Heart right ventricle (tissue), 16 donors: ENCODE measurements around the gene RAB11FIP3. TPM values are rescaled to one million over a fixed set of nuclear protein-coding genes. Genes with fewer than 3 reads are reported as not detected.

Experiments used
- ATAC-seq, 8 donors: fragments of 200-7000 bp; cut with Tn5 transposase; one replicate each; pipeline ENCODE4 v1.9.1; 2020; ENCODE audit warnings: mild to moderate bottlenecking in 8 of 8, moderate library complexity in 8 of 8, moderate number of reproducible peaks in 1 of 8
- DNase-seq, 2 donors: peaks; one replicate each; pipeline ENCODE4 v3.0.0-alpha.2; 2020
- H3K27ac ChIP-seq, 10 donors: fragments of 200-600 bp; sonication (generic) in 2 of 10; one replicate each; pipeline versions ENCODE4 v1.5.0 to v1.8.0; 2020 to 2022; ENCODE audit warnings: mild to moderate bottlenecking in 3 of 10
- H3K27me3 ChIP-seq, 7 donors: fragments of 200-600 bp; one replicate each; pipeline ENCODE4 v1.8.0; 2021 to 2022; ENCODE audit warnings: mild to moderate bottlenecking in 2 of 7
- H3K36me3 ChIP-seq, 9 donors: fragments of 200-600 bp; sonication (generic) in 1 of 9; one replicate each; pipeline versions ENCODE4 v1.5.0 to v1.8.0; 2020 to 2022; ENCODE audit warnings: mild to moderate bottlenecking in 2 of 9
- H3K4me1 ChIP-seq, 9 donors: fragments of 200-600 bp; sonication (generic) in 1 of 9; one replicate each; pipeline versions ENCODE4 v1.5.0 to v1.8.0; 2020 to 2022; ENCODE audit warnings: mild to moderate bottlenecking in 4 of 9
- H3K4me3 ChIP-seq, 10 donors: fragments of 200-600 bp; sonication (generic) in 2 of 10; one replicate each; pipeline versions ENCODE4 v1.5.0 to v1.8.0; 2020 to 2022; ENCODE audit warnings: mild to moderate bottlenecking in 7 of 10, moderate library complexity in 2 of 10
- H3K9me3 ChIP-seq, 11 donors: fragments of 200-600 bp in 10 of 11; sonication (generic) in 2 of 11; one replicate each; pipeline versions ENCODE4 v1.5.0 to v1.8.0; 2013 to 2022; ENCODE audit warnings: mild to moderate bottlenecking in 2 of 11, control low read depth in 1 of 11, moderate library complexity in 1 of 11
- WGBS, 2 donors: extraction: QIAGEN DNeasy Blood & Tissue Kit; methylation state at CpG; one replicate each; pipeline ENCODE4 v1.1.7; 2013; ENCODE audit warnings: inconsistent platforms in 1 of 2; 5-methylcytosine and 5-hydroxymethylcytosine counted together
- intact Hi-C, 10 donors: fragments of 100-400 bp; cut with DNase I; formaldehyde crosslinking; loops; one replicate each; pipeline versions ENCODE4 v1.11.1 to v1.14.2; 2022
- polyA plus RNA-seq, 2 donors: library from polyadenylated mRNA; stranded (reverse); fragments of 200-250 nt; gene quantifications; one replicate each; pipeline ENCODE4 v1.2.3, GENCODE V29; 2013
- total RNA-seq, 10 donors: library from RNA; stranded (reverse); fragmentation: NEBNext Ultra II Directional in 3 of 10; extraction: Animal tissue kit (Norgen Biotek cat#: 25700) in 3 of 10; gene quantifications; one replicate each; pipeline versions ENCODE4 v1.2.1 to v1.2.4, GENCODE V29; 2021 to 2023
- TF ChIP-seq, protein P1 (sequence below), 9 donors: fragments of 200-600 bp; sonication (generic) in 2 of 9; IDR thresholded peaks; one replicate each; pipeline versions ENCODE4 v1.5.0 to v1.8.0; 2021 to 2022; ENCODE audit warnings: antibody characterized with exemption in 9 of 9, mild to moderate bottlenecking in 5 of 9, moderate library complexity in 1 of 9
- donor health status: Arrhythmogenic right ventricular cardiomyopathy.
- donor health status: ischemic (EF 13 %, LVEDD 7.1; RV severe dilation, severe dysfunction).
- donor health status: healthy with polysubstance abuse.
- donor health status: DM: no; HTN: yes; CAD: no.
- donor health status: DM: no; HTN: no; CAD: no.
- donor health status: ischemic (EF 25% LVEDD 6.9; RV normal size, moderate dysfunction).
- donor health status: ischemic (EF 25% LVEDD 5.7; RV mildly dilated, moderate dysfunction).
- donor health status: healthy.
- donor health status: DM: yes; HTN: yes; CAD: no.
- donor health status: Ischemic cardiomyopathy.
- donor health status: ischemic (EF 35%, LVEDD 5.7; RV mildly dilated, moderate dysfunction).
- donor health status: nonischemic (EF 11% LVEDD 7.7; RV severe dilation, severe dysfunction).
- donor health status: DM: yes; HTN: yes; CAD: no.
- donor health status: PGD.
- donor health status: ischemic (EF 29% LVEDD 5.4; RV normal size, mild dysfunction).
- donor health status: nonischemic (EF 23%, LVEDD 6.1; RV moderate dilation, normal function).

RAB11FIP3 gene
- total and polyA plus RNA-seq, 12 donors = 16.6 to 40.3 (median 29.1) TPM

DNA sequence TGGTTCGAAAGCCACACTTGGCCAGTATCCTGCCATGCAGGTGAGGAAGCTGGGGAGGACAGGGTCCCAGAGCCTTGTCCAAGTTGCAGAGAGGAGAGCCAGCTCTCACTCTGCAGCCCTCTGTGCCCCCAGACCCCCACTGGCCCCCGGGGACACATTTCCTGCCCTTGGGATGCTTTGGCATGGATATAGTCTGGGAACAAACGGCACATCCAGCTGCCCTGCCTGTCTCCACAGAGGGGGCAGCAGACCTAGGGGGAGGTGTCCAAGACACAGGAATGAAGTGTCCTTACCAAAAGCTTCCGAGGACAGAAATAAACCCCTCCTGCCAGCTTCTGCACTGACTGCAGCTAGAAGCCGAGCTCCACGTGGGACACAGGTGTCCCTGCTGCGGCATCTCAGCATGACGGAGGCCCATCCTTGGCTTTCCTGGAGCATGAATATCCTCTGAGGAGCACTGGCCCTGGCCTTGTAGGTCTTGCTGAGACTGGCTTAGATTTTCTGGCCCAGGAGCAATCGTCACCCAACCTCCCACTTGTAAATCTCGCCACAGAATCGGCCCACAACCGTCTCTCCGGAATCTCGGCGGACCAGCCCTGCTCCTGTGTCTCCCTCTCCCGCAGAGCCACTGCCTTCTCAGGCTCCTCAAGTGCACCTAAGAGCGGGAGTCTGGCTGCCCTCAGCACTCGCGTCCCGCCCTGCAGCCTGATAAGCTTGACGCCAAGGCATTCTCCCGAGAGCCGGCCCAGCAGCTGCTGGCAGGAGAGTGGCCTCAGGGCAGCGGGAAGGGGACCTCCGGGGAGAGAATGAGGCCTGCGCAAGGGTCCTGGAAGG lies 100.9 kb downstream of the RAB11FIP3 start:
- DNase-seq (peak; percentile 54 to 65), ATAC-seq (peak; percentile 6 to 62 (median 28))
- H3K4me3 ChIP-seq = peak overlapping the region; percentile 64 to 96 (median 78)
- intact Hi-C loops = loop anchor here in 2 of 10 donors (5.0 kb wide), 2 partner anchors 41 to 99 kb away; partner anchors contain the start of genes NHLRC4 (in 1 of the 2), PIGQ (in 1 of the 2) and RAB11FIP3 (in 1 of the 2)
- H3K27me3 ChIP-seq = no peaks in the 10 kb centered on the region
- H3K9me3 ChIP-seq = no peaks in the 10 kb centered on the region
- WGBS, 2 donors = 6 to 8% methylated on average over 26 of the region's 26 CpGs
- TF ChIP-seq, protein P1, sequence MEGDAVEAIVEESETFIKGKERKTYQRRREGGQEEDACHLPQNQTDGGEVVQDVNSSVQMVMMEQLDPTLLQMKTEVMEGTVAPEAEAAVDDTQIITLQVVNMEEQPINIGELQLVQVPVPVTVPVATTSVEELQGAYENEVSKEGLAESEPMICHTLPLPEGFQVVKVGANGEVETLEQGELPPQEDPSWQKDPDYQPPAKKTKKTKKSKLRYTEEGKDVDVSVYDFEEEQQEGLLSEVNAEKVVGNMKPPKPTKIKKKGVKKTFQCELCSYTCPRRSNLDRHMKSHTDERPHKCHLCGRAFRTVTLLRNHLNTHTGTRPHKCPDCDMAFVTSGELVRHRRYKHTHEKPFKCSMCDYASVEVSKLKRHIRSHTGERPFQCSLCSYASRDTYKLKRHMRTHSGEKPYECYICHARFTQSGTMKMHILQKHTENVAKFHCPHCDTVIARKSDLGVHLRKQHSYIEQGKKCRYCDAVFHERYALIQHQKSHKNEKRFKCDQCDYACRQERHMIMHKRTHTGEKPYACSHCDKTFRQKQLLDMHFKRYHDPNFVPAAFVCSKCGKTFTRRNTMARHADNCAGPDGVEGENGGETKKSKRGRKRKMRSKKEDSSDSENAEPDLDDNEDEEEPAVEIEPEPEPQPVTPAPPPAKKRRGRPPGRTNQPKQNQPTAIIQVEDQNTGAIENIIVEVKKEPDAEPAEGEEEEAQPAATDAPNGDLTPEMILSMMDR (IDR thresholded peaks at IDR 0.05) = no peak
- H3K4me1 ChIP-seq = peaks cover 17 to 53% (median 43%) of the 10 kb centered on the region in 9 donors
- H3K27ac ChIP-seq = peak overlapping the region; percentile 87 to 100 (median 99)
- peaks cover 0 to 6% (median 0%) of the 10 kb centered on the region in 9 donors for H3K36me3 ChIP-seq

DNA sequence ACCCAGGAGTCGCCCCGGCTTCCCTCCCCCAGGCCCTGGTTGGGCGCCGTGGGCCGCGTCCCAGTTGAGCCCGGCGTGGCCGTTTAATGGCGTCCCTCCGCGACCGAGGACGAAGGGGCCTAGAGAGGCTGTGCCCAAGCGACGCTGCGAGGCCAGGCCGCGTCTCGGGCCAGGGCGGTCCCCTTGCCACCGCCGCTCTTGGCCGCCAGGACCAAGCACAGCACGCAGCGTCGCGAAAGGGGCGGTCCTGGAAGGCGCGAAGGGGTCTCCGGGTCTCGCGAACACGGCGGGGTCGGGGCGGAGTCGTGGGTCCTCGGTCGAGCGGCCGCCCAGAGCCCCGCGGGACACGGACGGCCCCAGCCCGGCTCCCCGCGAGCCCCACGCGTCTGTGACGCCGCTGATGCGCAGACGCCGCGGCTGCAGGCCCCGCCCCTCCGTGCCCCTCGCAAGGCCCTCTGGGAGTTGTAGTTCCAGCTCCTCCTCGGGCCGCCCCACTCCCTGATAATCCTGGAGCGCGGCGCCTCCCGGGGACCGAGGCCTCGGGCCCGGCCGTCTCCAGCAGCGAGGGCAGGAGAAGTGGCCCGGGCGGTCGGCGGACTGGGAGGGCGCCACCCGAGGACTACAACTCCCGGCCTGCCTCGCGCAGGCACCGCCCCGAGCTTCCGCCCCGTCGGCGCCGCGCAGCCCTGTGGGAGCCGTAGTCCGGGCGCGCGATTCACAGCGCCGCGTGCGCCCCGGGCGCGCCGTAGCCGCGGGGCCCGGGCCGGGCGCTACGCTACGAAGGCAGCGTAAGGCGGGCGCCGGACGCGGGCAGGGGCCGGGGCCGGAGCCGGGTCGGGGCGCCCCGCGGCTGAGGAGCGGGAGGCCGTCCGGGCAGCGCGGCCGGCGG lies 101.8 kb downstream of the RAB11FIP3 start, which contains the start of gene CAPN15:
Gene CAPN15 (plus strand): TSS at position 698 of the 889 bp plus-strand sequence. CDS start 19,127 bp downstream, outside the sequence.
- DNase-seq = peak; percentile 84 to 89
- H3K27ac ChIP-seq = peak within 1 kb of the TSS; percentile 87 to 100 (median 99)
- TF ChIP-seq, protein P1 (IDR thresholded peaks at IDR 0.05) = peak in 4 of 9 donors; percentile 18 to 33 (median 26)
- H3K27me3 ChIP-seq = no peaks in the 10 kb centered on the region
- H3K4me3 ChIP-seq = peak within 1 kb of the TSS; percentile 64 to 96 (median 82)
- peaks cover 0 to 6% (median 0%) of the 10 kb centered on the region in 9 donors for H3K36me3 ChIP-seq
- H3K4me1 ChIP-seq = peaks cover 17 to 61% (median 43%) of the 10 kb centered on the region in 9 donors
- H3K9me3 ChIP-seq = no peaks in the 10 kb centered on the region
- WGBS, 2 donors = 0 to 1% methylated on average over 105 to 129 of the region's 129 CpGs
- intact Hi-C loops = loop anchor here in 2 of 10 donors (5.0 kb wide), 2 partner anchors 40 to 100 kb away; partner anchors contain the start of genes NHLRC4 (in 1 of the 2), PIGQ (in 1 of the 2) and RAB11FIP3 (in 1 of the 2)
- peak; percentile 83 to 92 (median 88) for ATAC-seq

DNA sequence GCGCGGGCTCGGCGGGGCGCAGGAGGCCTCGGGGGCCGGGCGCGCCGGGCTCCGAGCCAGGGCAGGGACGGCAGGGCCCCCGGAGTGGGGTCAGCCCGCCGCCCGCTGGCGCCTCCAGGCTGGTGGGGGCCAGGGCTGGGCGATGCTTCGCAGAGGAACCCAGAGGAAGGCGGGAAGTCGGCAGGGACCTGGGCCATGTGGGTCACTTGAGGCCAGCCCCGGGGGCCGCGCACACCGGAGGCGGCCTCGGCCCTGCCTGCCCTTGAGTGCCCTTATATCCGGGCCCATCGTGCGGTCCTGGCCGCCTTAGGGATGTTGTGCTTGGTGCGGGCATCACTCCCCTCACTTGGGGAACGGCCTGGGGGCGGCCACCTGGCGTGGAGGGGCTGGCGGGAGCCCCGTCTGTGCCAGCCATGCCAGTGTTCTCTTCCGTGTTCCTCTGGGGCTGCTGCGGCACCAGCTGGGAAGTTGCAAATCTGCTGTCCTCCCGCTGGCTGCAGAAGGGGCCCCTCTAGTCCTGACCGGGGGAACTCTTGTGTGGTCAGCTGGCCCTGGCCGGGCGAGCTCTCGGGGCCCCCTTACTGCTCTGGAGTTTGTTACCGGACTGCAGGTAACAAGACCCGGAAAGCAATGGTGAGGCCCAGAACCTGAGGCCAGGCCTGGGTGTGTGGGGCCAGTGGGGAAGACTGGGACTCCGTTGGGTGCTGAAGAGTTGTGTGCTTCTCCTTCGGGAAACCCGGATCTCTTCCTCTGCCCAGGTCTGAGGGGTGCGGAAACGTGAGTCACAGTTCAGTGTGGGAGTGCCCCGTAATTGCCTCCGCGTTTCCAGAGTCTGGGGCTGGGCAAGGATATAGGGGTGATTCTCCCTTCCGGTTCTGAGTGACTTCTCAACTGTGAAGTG lies 102.9 kb downstream of the RAB11FIP3 start:
- 3 to 4% methylated on average over 48 to 55 of the region's 55 CpGs for WGBS, 2 donors
- H3K9me3 ChIP-seq = no peaks in the 10 kb centered on the region
- DNase-seq (peak in 1 of 2 donors; percentile 48), ATAC-seq (peak in 5 of 8 donors; percentile 2 to 26 (median 16))
- H3K4me1 ChIP-seq = peaks cover 17 to 66% (median 48%) of the 10 kb centered on the region in 9 donors
- H3K27ac ChIP-seq = peak overlapping the region; percentile 32 to 99 (median 86)
- intact Hi-C loops = loop anchor here in 2 of 10 donors (5.0 kb wide), 2 partner anchors 39 to 101 kb away; partner anchors contain the start of genes NHLRC4 (in 1 of the 2), PIGQ (in 1 of the 2) and RAB11FIP3 (in 1 of the 2)
- no peaks in the 10 kb centered on the region for H3K27me3 ChIP-seq
- peak overlapping the region; percentile 64 to 93 (median 75) for H3K4me3 ChIP-seq
- peaks cover 0 to 6% (median 0%) of the 10 kb centered on the region in 9 donors for H3K36me3 ChIP-seq
- TF ChIP-seq, protein P1 (IDR thresholded peaks at IDR 0.05) = no peak
